ENCODE data around the gene KPNA3.

Gene KPNA3

DNA sequence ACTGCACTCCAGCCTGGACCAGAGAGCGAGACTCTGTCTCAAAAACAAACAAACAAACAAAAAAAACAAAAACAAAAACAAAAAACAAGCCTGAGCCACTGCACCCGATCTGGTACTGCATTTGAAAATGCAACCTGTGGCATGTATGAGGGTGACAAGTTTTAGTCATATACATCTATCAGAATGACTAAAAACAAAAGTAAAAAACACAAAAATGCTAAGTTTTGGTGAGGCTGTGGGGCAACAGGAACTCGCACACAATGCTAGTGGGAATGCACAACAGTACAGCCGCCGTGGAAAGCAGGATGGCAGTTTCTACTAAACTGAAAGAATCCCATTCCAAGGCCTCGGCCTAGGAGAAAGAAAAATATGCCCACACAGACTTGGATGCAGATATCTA lies 109.0 kb downstream of the KPNA3 start:
- peaks cover 19% of the 10 kb centered on the region for H3K4me1 Mint-ChIP-seq
- no peak overlapping the region for H3K27ac Mint-ChIP-seq
- H3K9me3 Mint-ChIP-seq = no peaks in the 10 kb centered on the region
- H3K4me3 Mint-ChIP-seq = no peak overlapping the region
- peaks cover 27% of the 10 kb centered on the region for H3K36me3 Mint-ChIP-seq
- H3K27me3 Mint-ChIP-seq = no peaks in the 10 kb centered on the region
- ATAC-seq = no peak

DNA sequence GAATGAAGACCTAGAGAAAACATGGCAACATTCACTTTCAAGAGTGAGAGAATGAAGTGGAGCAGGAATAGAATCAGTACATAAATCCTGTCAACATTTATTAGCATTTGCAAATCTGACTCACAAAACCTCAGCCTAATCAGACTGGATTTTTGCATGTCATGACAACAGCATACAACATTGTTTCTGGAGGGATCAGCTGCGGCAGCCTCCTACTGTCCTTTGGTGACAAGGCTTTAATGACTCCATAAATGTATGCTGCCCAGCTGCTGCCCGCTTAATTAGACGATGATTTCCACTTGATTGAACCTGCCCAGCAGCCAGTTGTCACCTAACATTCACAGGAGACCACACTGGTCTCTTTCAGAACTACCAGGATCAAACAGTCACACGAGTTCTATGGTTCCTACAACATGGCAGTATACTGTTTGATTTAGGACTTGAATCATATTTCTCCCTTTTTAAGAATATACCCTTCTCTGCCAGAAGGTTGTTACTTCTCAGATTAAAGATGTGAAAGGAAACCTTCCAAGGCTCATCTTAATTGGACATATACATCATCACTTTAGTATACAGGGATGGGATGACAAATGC lies 110.5 kb downstream of the KPNA3 start:
- H3K27ac Mint-ChIP-seq = no peak overlapping the region
- H3K9me3 Mint-ChIP-seq = no peaks in the 10 kb centered on the region
- no peak overlapping the region for H3K4me3 Mint-ChIP-seq
- H3K36me3 Mint-ChIP-seq = peaks cover 26% of the 10 kb centered on the region
- H3K4me1 Mint-ChIP-seq = peaks cover 23% of the 10 kb centered on the region
- no peaks in the 10 kb centered on the region for H3K27me3 Mint-ChIP-seq
- ATAC-seq = no peak

DNA sequence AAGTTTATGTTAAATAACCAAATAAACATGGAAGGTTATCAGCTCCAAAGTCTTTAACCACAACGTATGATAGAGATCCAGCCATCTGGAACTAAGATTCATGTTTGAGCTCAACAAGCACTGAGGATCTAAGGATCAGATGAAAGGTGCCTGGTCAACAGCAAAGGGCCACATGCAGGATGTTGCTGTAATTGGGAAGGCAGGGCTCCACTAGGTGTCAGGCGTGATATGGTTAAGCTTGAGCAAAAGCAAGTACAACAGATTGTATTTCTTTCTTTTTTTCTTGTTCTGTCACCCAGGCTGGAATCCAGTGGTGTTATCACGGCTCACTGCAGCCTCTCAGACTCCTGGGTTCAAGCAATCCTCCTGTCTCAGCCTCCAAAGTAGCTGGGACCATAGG lies 113.2 kb downstream of the KPNA3 start:
- no peaks in the 10 kb centered on the region for H3K27me3 Mint-ChIP-seq
- ATAC-seq = no peak
- H3K4me3 Mint-ChIP-seq = no peak overlapping the region
- no peaks in the 10 kb centered on the region for H3K9me3 Mint-ChIP-seq
- H3K36me3 Mint-ChIP-seq = peaks cover 24% of the 10 kb centered on the region
- no peak overlapping the region for H3K27ac Mint-ChIP-seq
- H3K4me1 Mint-ChIP-seq = peaks cover 25% of the 10 kb centered on the region

DNA sequence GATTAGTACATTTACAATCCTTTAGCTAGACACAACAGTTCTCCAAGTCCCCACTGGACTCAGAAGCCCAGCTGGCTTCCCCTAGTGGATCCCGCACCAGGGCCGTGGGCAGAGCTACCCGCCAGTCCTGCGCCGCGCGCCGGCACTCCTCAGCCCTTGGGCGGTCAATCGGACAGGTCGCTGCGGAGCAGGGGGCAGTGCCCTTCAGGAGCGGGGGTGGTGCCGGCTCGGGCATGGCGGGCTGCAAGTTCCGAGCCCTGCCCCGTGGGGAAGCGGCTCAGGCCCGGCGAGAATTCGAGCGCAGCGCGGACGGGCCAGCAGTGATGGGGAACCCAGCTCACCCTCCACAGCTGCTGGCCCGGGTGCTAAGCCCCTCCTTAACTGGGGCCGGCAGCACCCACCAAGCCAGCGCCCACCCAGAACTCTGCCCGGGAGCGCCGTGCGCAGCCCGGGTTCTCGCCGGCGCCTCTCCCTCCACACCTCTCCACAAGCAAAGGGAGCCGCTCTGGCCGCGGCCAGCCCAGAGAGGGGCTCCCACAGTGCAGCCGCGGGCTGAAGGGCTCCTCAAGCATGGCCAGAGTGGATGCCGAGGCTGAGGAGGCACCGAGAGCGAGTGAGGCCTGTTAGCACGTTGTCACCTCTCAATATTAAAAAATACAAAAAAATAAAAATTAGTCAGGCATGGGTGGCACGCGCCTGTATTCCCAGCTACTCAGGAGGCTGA lies 114.1 kb downstream of the KPNA3 start:
- Mint-ChIP-seq H3K9me3 (no peaks in the 10 kb centered on the region), H3K27ac (no peak overlapping the region), H3K36me3 (peaks cover 24% of the 10 kb centered on the region), H3K27me3 (no peaks in the 10 kb centered on the region), H3K4me3 (no peak overlapping the region), H3K4me1 (peaks cover 18% of the 10 kb centered on the region)
- no peak for ATAC-seq

DNA sequence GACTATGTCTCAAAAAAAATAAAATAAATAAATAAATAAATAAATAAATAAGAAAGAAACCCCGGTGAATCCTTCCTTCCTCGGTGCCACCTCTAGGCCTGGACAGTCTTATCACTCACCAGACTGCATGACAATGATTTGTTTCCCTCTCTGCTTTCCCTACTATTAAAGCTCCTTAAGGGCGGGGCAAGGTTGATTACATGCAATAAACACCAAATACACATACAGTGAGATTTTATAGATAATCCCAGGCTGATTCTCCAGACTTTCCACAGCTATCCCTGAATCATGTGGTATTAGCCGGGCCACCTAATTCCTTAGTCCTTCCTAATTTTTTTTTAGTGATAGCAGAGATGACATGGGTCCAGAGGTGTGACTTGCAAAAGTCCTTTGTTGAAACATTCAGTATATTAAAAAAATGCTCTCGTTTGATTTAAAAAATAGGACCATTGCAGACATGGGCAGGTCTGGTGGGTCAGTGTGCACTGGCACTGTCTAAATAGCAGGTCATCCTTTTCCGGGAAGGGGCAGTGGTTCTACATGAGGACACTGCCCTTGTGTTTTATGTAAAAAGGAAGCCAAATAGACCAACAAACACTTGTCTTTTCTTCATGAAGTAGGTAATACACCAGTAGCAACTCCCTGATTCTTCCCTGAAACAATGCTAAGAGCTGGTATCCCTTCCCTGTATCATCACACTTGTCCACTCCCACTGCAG lies 115.7 kb downstream of the KPNA3 start:
- Mint-ChIP-seq H3K4me1 (peaks cover 18% of the 10 kb centered on the region), H3K27me3 (no peaks in the 10 kb centered on the region), H3K9me3 (no peaks in the 10 kb centered on the region), H3K36me3 (peaks cover 24% of the 10 kb centered on the region), H3K4me3 (no peak overlapping the region), H3K27ac (no peak overlapping the region)
- ATAC-seq = no peak

DNA sequence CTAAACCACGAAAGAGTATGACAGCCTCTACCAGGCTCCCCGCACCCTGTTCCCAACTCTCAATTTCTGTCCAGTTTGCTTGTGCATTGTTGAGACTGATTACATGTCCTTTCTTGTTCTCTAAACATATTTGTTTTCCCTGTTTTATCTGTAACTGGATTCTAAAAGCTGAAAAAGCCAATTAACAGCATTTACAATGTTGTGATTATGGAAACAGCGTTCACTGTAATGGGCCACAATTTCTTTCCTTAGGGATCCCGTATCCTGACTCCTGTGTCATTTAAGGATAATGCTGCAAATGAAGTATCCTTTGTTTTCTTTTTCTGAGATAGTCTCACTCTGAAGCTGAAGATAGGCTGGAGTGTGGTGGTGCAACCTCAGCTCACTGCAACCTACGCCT lies 121.7 kb downstream of the KPNA3 start:
- Mint-ChIP-seq H3K9me3 (no peaks in the 10 kb centered on the region), H3K4me3 (no peak overlapping the region), H3K27me3 (no peaks in the 10 kb centered on the region), H3K36me3 (peaks cover 31% of the 10 kb centered on the region), H3K27ac (no peak overlapping the region), H3K4me1 (peaks cover 8% of the 10 kb centered on the region)
- no peak for ATAC-seq

DNA sequence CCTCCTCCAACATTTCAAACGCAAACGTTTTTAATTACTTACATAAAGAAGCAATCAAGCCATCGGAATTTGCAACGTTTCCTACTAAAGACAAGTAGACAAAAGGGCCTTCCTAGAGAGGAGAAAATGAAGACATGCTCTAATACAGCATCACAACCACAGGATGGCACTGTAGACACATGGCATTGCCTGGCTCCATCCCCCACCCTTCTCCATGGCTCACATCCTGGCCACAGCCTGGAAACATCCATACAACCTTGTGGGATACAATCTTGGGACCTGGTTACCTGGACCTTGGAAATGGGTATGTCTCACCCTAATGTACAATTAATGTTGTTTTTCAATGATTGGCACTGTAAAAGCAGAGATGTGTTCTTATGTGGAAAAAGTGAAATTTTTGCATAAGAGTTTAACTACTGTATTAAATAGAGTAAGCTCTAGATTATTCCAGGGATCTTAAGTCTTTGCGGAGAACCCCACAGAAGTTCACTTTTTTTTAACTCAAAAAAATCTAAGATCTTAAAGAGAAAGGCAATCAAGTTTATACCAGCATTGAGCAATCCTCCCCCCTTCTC lies 122.7 kb downstream of the KPNA3 start:
- H3K27me3 Mint-ChIP-seq = no peaks in the 10 kb centered on the region
- H3K9me3 Mint-ChIP-seq = no peaks in the 10 kb centered on the region
- no peak for ATAC-seq
- H3K27ac Mint-ChIP-seq = no peak overlapping the region
- H3K36me3 Mint-ChIP-seq = peaks cover 27% of the 10 kb centered on the region
- no peaks in the 10 kb centered on the region for H3K4me1 Mint-ChIP-seq
- no peak overlapping the region for H3K4me3 Mint-ChIP-seq

DNA sequence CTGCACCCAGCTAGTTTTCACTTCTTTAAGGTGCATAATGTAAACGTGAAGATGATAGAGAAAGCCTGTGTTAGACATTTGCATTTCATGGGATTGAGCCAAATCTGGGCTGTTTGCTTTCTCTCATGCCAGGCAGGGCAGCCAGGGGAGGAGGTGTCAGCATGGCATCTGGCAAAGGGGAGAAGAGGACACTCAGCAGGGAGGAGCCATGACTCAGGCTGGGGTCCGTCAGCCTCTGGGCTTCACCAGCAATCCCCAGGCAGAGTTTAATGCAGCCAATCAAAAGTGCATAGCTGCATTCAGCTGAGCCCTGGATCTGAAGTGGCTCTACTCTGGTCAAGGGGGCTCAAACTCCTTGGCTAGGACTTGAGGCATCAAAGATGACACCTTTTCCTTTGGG lies 124.7 kb downstream of the KPNA3 start:
- Mint-ChIP-seq H3K27me3 (no peaks in the 10 kb centered on the region), H3K4me3 (no peak overlapping the region), H3K4me1 (no peaks in the 10 kb centered on the region), H3K36me3 (peaks cover 32% of the 10 kb centered on the region), H3K9me3 (no peaks in the 10 kb centered on the region), H3K27ac (no peak overlapping the region)
- no peak for ATAC-seq

DNA sequence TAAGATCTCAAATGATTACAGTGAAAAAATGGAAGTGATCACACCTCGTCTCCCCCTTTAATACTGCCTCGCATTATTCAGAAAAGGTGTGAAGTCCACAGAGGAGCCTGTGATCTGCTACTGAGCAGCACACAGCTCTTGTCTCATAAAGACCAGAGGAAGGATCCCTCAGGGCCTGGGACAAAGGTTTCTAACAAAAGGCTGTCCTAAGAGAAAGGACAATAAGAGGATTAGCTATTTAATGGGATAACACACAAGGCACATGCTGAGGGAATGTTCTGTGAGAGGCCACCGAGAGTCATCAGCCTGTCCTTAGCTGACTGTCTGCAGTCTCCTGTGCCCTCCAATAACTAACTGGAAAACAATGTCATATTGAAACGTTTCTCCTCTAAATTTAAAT lies 127.9 kb downstream of the KPNA3 start:
- no peaks in the 10 kb centered on the region for H3K27me3 Mint-ChIP-seq
- H3K4me1 Mint-ChIP-seq = no peaks in the 10 kb centered on the region
- H3K9me3 Mint-ChIP-seq = no peaks in the 10 kb centered on the region
- peaks cover 59% of the 10 kb centered on the region for H3K36me3 Mint-ChIP-seq
- ATAC-seq = no peak
- H3K27ac Mint-ChIP-seq = no peak overlapping the region
- no peak overlapping the region for H3K4me3 Mint-ChIP-seq

DNA sequence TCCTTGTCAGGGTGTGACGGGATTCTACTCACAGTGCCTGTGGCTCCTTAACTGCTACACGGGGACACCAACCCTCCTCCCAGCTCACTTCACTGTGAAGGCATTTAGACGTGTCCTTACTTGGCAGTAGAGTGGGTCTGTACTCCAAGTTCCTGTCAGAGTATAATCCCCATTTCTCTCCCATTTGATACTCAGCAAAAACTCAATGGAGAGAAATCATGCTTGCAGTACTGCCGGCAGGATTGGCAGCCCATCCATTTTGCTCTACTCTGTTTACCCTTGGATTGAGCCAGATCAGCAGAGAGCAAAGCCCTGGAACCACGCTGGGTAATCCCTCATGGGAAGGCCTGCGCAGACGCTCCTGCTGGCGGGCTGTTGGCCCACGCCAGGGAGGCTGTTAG lies 135.2 kb downstream of the KPNA3 start:
- no peak for ATAC-seq
- no peaks in the 10 kb centered on the region for H3K9me3 Mint-ChIP-seq
- no peaks in the 10 kb centered on the region for H3K27me3 Mint-ChIP-seq
- H3K36me3 Mint-ChIP-seq = peaks cover 49% of the 10 kb centered on the region
- H3K4me3 Mint-ChIP-seq = no peak overlapping the region
- H3K27ac Mint-ChIP-seq = no peak overlapping the region
- H3K4me1 Mint-ChIP-seq = no peaks in the 10 kb centered on the region

DNA sequence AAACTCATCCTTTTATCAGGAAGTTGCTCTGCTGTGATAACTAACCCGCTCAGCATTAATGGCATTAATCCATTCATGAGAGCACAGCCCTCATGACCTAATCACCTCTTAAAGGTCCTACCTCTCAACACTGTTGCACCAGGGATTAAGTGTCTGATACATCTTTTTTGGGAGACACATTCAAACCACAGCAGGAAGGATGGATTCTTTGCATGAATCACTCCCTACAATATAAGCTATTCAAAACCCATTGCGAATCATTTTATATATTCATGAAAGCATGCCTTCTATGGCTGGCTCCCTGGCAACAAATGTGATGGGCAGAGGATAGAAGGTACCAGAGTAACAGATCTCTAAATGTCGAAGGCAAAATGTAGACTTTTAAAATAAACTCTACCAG lies 136.6 kb downstream of the KPNA3 start:
- Mint-ChIP-seq H3K36me3 (peaks cover 36% of the 10 kb centered on the region), H3K27me3 (no peaks in the 10 kb centered on the region), H3K9me3 (no peaks in the 10 kb centered on the region), H3K4me3 (no peak overlapping the region), H3K27ac (no peak overlapping the region), H3K4me1 (no peaks in the 10 kb centered on the region)
- ATAC-seq = no peak

DNA sequence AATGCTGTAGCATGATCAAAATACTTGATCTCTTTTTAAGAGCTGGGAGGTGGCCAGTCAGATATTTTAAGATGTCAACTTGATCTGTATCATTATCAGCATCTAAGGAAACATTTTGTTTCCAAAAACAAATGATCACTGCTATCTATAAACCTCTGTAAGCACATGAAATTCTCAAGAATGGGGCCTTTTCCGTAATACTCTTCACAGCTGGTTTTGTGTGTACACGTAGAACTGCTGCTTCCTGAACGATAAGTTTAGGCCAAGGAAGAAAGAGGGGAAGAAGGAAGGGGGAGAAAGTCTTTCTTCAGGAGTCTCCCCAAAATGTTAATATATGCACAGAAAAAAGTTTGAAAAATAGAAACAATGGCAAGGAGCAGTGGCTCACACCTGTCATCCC lies 138.5 kb downstream of the KPNA3 start:
- no peak overlapping the region for H3K27ac Mint-ChIP-seq
- no peaks in the 10 kb centered on the region for H3K9me3 Mint-ChIP-seq
- H3K36me3 Mint-ChIP-seq = peaks cover 24% of the 10 kb centered on the region
- no peak overlapping the region for H3K4me3 Mint-ChIP-seq
- no peaks in the 10 kb centered on the region for H3K4me1 Mint-ChIP-seq
- no peaks in the 10 kb centered on the region for H3K27me3 Mint-ChIP-seq
- no peak for ATAC-seq

DNA sequence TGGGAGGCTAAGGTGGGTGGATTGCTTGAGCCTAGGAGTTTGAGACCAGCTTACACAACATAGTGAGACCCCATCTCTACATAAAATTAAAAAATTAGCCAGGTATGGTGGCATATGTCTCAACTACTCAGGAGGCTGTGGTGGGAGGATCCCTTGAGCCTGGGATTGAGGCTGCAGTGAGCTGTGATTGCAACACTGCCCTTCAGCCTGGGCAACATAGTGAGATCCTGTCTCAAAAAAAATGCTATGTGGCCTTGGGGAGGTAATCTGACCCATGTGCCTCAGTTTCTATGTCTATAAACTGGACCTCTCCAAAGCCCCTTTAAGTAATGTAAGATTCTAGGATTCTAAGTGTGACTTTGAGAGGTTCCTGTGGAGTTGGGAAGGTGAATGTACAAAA lies 139.0 kb downstream of the KPNA3 start:
- peaks cover 19% of the 10 kb centered on the region for H3K36me3 Mint-ChIP-seq
- no peak overlapping the region for H3K27ac Mint-ChIP-seq
- no peak overlapping the region for H3K4me3 Mint-ChIP-seq

DNA sequence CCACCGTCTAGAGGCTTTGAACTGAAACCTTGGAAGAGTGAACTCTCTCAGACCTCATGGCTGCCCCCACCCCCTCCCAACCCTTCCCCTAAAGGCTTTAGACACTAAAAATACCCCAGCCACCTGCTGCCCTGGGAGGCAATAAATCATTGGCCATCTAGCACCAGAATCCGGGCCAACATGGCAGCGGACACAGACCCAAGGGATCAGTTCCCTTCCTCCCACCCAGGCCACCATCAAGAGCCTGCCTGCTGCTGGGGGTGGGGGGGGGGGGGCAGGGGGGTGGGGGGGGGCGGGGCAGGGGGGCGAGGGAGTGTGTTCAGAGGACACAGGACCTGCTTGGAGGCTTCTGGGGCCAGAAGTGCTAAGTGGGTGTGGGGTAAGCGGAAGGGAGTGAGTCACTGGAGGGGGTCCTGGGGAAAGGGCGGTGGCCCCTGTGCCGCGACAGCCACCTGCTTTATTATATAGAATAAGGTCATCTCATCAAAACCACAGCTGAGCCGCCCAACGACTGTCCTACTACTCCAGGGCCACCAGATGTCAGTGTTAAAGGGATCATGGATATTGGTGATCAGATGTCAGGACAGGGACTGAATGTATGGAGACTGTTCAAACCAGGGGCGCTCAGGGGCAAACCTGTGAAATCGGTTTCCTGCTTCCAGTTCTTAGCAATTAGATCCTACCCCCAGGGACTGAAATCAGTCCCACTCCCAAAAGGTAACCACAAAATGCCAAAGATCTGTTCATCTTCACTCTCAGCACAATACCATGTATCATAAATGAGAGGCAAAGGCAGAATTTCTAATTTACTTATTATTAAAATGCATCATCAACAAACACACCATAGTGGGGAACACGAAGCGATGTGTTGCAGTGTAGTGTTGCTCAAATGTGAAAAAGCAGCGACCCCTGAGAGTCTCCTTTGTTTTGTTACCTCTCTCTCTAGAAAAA lies 139.9 kb downstream of the KPNA3 start:
- H3K36me3 Mint-ChIP-seq = peaks cover 11% of the 10 kb centered on the region
- H3K4me3 Mint-ChIP-seq = no peak overlapping the region
- peak; percentile 51 for ATAC-seq
- H3K9me3 Mint-ChIP-seq = no peaks in the 10 kb centered on the region
- H3K27me3 Mint-ChIP-seq = no peaks in the 10 kb centered on the region
- no peaks in the 10 kb centered on the region for H3K4me1 Mint-ChIP-seq
- no peak overlapping the region for H3K27ac Mint-ChIP-seq

More for the DNA sequence above, 139.0 kb downstream of the KPNA3 start:
- Mint-ChIP-seq H3K4me1 (no peaks in the 10 kb centered on the region), H3K9me3 (no peaks in the 10 kb centered on the region), H3K27me3 (no peaks in the 10 kb centered on the region)
- ATAC-seq = no peak
